ENCODE results near the gene S100A2. TPM values are rescaled to one million over a fixed set of nuclear protein-coding genes. Genes with fewer than 3 reads are reported as not detected.

The S100A2 gene
- total and polyA plus RNA-seq, 2 donors (not counting 1 experiment from before 2014, with no cell fraction given), result 0.19 TPM; not detected in 1

DNA sequence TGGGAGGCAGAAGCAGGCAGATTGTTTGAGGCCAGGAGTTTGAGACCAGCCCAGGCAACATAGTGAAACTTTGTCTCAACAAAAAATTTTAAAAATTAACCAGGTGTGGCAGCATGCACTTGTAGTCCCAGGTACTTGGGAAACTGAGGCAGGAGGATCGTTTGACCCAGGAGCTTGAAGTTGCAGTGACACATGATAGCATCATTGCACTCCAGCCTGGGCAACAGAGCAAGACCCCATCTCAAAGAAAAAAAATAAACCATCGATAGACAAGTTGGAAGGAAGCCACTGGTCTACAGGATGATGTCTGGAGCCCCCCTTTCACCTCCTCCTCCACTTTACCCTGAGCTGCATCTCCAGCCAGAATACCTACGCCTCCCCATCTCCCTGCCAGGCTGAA lies 46.4 kb downstream of the S100A2 start:
- intact Hi-C loops (cut with micrococcal nuclease), result no loop called here
- H3K27me3 ChIP-seq (replicated peaks in 1 of 4; ENCODE audit: control extremely low read depth in 1 of 4, control insufficient read depth in 3 of 4, insufficient read depth in 4 of 4, low read length in 3 of 4), result peaks cover 0 to 2% (median 0%) of the 10 kb centered on the region in 4 experiments
- no peak overlapping the region for H3K4me2 ChIP-seq (replicated peaks; ENCODE audit: low read depth, low read length, poor library complexity, severe bottlenecking)
- no peaks in the 10 kb centered on the region for H3K79me2 ChIP-seq (ENCODE audit: control insufficient read depth, insufficient read depth, low read length)
- no peak overlapping the region for H3K27ac ChIP-seq (ENCODE audit: low read length in 2 of 2)
- no peak overlapping the region for H3K4me3 ChIP-seq (ENCODE audit: control extremely low read depth in 1 of 5, extremely low read depth in 1 of 5, insufficient read depth in 1 of 5, low read depth in 2 of 5, low read length in 4 of 5)
- 94% methylated on average over 2 of the region's 3 CpGs for WGBS (ENCODE audit: insufficient coverage)
- no peaks in the 10 kb centered on the region for H3K4me1 ChIP-seq (ENCODE audit: control insufficient read depth in 2 of 2, insufficient read depth in 2 of 2, low read length in 2 of 2)
- no peak for DNase-seq
- no peaks in the 10 kb centered on the region for H3K9me3 ChIP-seq (ENCODE audit: control extremely low read depth in 1 of 3, control insufficient read depth in 2 of 3, insufficient read depth in 1 of 3, low read length in 2 of 3)
- no peaks in the 10 kb centered on the region for H4K20me1 ChIP-seq (ENCODE audit: control insufficient read depth, insufficient read depth, low read length, poor library complexity, severe bottlenecking)
- no peaks in the 10 kb centered on the region for H3K9me3 Mint-ChIP-seq (ENCODE audit: insufficient read depth)
- no peak for ATAC-seq (ENCODE audit: low read depth)
- H3K4me1 Mint-ChIP-seq, result no peaks in the 10 kb centered on the region
- H3K4me3 Mint-ChIP-seq, result no peak overlapping the region
- TF ChIP-seq, protein P1, sequence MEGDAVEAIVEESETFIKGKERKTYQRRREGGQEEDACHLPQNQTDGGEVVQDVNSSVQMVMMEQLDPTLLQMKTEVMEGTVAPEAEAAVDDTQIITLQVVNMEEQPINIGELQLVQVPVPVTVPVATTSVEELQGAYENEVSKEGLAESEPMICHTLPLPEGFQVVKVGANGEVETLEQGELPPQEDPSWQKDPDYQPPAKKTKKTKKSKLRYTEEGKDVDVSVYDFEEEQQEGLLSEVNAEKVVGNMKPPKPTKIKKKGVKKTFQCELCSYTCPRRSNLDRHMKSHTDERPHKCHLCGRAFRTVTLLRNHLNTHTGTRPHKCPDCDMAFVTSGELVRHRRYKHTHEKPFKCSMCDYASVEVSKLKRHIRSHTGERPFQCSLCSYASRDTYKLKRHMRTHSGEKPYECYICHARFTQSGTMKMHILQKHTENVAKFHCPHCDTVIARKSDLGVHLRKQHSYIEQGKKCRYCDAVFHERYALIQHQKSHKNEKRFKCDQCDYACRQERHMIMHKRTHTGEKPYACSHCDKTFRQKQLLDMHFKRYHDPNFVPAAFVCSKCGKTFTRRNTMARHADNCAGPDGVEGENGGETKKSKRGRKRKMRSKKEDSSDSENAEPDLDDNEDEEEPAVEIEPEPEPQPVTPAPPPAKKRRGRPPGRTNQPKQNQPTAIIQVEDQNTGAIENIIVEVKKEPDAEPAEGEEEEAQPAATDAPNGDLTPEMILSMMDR (IDR thresholded peaks at IDR 0.05), result no peak
- no peak for TF ChIP-seq EZH2 (IDR thresholded peaks at IDR 0.05; ENCODE audit: borderline replicate concordance, insufficient read depth, low read depth, low read length, poor library complexity, severe bottlenecking)
- CTCF ChIA-PET, result interaction anchor here (0.6 kb wide), 1 partner anchor 228 kb away, joined by 3 read pairs; no protein-coding TSS in a partner anchor
- no peak overlapping the region for H3K9ac ChIP-seq (ENCODE audit: low read length)
- H3K27me3 Mint-ChIP-seq, result peaks cover 7% of the 10 kb centered on the region
- no peaks in the 10 kb centered on the region for H3K36me3 ChIP-seq (replicated peaks in 1 of 2; ENCODE audit: control extremely low read depth in 1 of 2, control insufficient read depth in 1 of 2, extremely low read depth in 1 of 2, insufficient read depth in 2 of 2, low read length in 1 of 2)
- POLR2A ChIA-PET, result no interaction called here
- H2AFZ ChIP-seq (ENCODE audit: insufficient read depth, low read depth, low read length, poor library complexity, severe bottlenecking), result no peak overlapping the region
- H3K27ac Mint-ChIP-seq, result no peak overlapping the region

DNA sequence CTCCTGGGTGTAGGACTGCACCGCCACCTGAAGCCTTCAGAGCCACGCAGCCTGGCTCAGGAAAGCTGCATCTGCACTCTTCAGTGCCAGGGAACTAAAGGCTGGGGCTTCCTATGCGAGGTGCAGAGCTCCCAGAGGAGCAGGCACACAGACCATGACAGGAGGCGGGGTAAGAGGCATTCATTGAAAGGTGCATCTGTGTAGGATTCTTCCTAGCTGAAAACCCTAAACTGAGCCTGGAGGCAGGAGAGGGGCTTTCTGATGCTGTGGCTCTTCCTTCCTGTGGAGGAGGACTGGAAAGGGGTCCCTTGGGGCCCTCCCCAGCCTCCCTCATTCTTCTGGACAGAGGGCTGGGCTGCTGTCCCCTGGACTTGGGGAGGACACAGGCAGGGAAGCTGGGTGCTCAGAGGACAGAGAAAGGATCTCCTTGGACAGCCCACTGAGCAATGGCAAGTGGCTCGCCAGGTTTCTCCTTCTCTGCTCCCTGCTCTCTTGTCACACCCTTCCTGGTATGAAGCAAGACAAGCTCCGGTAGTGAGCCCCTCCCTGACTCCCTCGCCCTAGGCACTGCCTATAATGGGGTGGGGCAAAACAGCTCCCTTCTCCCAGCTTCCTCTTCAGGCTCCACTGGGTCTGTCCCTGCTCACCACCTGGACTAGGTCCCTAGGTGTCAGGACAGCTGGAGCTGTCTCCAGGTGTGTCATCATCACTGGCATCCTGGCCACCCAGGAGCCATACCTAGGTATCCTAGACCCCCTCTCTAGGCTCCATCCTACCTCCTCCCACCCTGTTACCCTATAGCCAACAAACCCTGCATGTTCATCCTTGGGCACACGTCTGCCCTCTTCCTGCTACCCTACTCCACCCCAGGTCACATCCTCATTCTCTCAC lies 49.9 kb downstream of the S100A2 start:
- intact Hi-C loops (cut with micrococcal nuclease), result no loop called here
- Mint-ChIP-seq H3K27me3 (peaks cover 7% of the 10 kb centered on the region), H3K4me3 (no peak overlapping the region), H3K27ac (no peak overlapping the region), H3K4me1 (no peaks in the 10 kb centered on the region), H3K9me3 (ENCODE audit: insufficient read depth) (no peaks in the 10 kb centered on the region)
- no peak for TF ChIP-seq EZH2 (IDR thresholded peaks at IDR 0.05; ENCODE audit: borderline replicate concordance, insufficient read depth, low read depth, low read length, poor library complexity, severe bottlenecking)
- TF ChIP-seq, protein P1 (IDR thresholded peaks at IDR 0.05), result no peak
- no peaks in the 10 kb centered on the region for H3K79me2 ChIP-seq (ENCODE audit: control insufficient read depth, insufficient read depth, low read length)
- H3K4me3 ChIP-seq (ENCODE audit: control extremely low read depth in 1 of 5, extremely low read depth in 1 of 5, insufficient read depth in 1 of 5, low read depth in 2 of 5, low read length in 4 of 5), result no peak overlapping the region
- no peak overlapping the region for H3K4me2 ChIP-seq (replicated peaks; ENCODE audit: low read depth, low read length, poor library complexity, severe bottlenecking)
- no peaks in the 10 kb centered on the region for H3K9me3 ChIP-seq (ENCODE audit: control extremely low read depth in 1 of 3, control insufficient read depth in 2 of 3, insufficient read depth in 1 of 3, low read length in 2 of 3)
- H2AFZ ChIP-seq (ENCODE audit: insufficient read depth, low read depth, low read length, poor library complexity, severe bottlenecking), result no peak overlapping the region
- DNase-seq (no peak), ATAC-seq (ENCODE audit: low read depth) (no peak)
- CTCF ChIA-PET, result interaction anchor here (0.5 to 1.4 kb wide), 5 partner anchors 8 to 230 kb away, joined by 3 to 6 read pairs (median 4); no protein-coding TSS in a partner anchor
- no peaks in the 10 kb centered on the region for H4K20me1 ChIP-seq (ENCODE audit: control insufficient read depth, insufficient read depth, low read length, poor library complexity, severe bottlenecking)
- H3K27ac ChIP-seq (ENCODE audit: low read length in 2 of 2), result no peak overlapping the region
- WGBS (ENCODE audit: insufficient coverage), result 53% methylated on average over 8 of the region's 8 CpGs
- no peak overlapping the region for H3K9ac ChIP-seq (ENCODE audit: low read length)
- POLR2A ChIA-PET, result interaction anchor here (1.3 kb wide), 1 partner anchor 50 kb away, joined by 3 read pairs; no protein-coding TSS in a partner anchor
- no peaks in the 10 kb centered on the region for H3K36me3 ChIP-seq (replicated peaks in 1 of 2; ENCODE audit: control extremely low read depth in 1 of 2, control insufficient read depth in 1 of 2, extremely low read depth in 1 of 2, insufficient read depth in 2 of 2, low read length in 1 of 2)
- H3K4me1 ChIP-seq (ENCODE audit: control insufficient read depth in 2 of 2, insufficient read depth in 2 of 2, low read length in 2 of 2), result no peaks in the 10 kb centered on the region
- no peaks in the 10 kb centered on the region for H3K27me3 ChIP-seq (replicated peaks in 1 of 4; ENCODE audit: control extremely low read depth in 1 of 4, control insufficient read depth in 3 of 4, insufficient read depth in 4 of 4, low read length in 3 of 4)
